GM19438 (cell line): ENCODE measurements around the gene PUDP.

ENCODE experiments used
- ATAC-seq: cut with Tn5 transposase; IDR thresholded peaks from one replicate; pipeline ENCODE4 v1.9.1; 2021; ENCODE audit warnings: low read depth; ENCODE audit not compliant: unreplicated experiment

Gene PUDP

GRCh38 chrX:7147413-7147977 is 458 bp downstream of the PUDP start, which contains the start of gene STS:
Gene STS (plus strand): TSS chrX:7147712. CDS start chrX:7253200, 105,488 bp downstream.
- ATAC-seq, result peak; percentile 44

GRCh38 chrX:7146703-7147412 is 1.1 kb downstream of the PUDP start:
- ATAC-seq, result peak; percentile 21

GRCh38 chrX:7146020-7146702 is 1.8 kb downstream of the PUDP start:
- no peak for ATAC-seq

- ATAC-seq, result no peak
These were observed 2.5 kb downstream of the PUDP start for GRCh38 chrX:7145454-7145853.

- ATAC-seq, result no peak
These were observed 3.9 kb downstream of the PUDP start for GRCh38 chrX:7143941-7144525.

- no peak for ATAC-seq
These were observed 4.9 kb downstream of the PUDP start for GRCh38 chrX:7143076-7143475.

- ATAC-seq, result no peak
These were observed 8.5 kb downstream of the PUDP start for GRCh38 chrX:7139202-7140081.

GRCh38 chrX:7134981-7135380 is 13.0 kb downstream of the PUDP start:
- ATAC-seq, result no peak

GRCh38 chrX:7133050-7133440 is 14.9 kb downstream of the PUDP start:
- peak; percentile 11 for ATAC-seq

- ATAC-seq, result peak; percentile 78
These were observed 15.5 kb downstream of the PUDP start for GRCh38 chrX:7132335-7133049.

GRCh38 chrX:7131621-7132020 is 16.3 kb downstream of the PUDP start:
- ATAC-seq, result no peak

- ATAC-seq, result no peak
These were observed 20.9 kb downstream of the PUDP start for GRCh38 chrX:7127056-7127455.

- ATAC-seq, result no peak
These were observed 27.1 kb downstream of the PUDP start for GRCh38 chrX:7120878-7121219.

GRCh38 chrX:7119950-7120877 is 27.7 kb downstream of the PUDP start:
- peak; percentile 20 for ATAC-seq

GRCh38 chrX:7117587-7117986 is 30.4 kb downstream of the PUDP start:
- ATAC-seq, result peak; percentile 41

- no peak for ATAC-seq
These were observed 31.9 kb downstream of the PUDP start for GRCh38 chrX:7116081-7116480.

GRCh38 chrX:7115557-7115956 is 32.4 kb downstream of the PUDP start:
- ATAC-seq, result peak; percentile 62

GRCh38 chrX:7112071-7112470 is 35.9 kb downstream of the PUDP start:
- ATAC-seq, result no peak

GRCh38 chrX:7111518-7111917 is 36.4 kb downstream of the PUDP start:
- ATAC-seq, result no peak
